GM23248 (cell line): ENCODE measurements around the gene ENOSF1. TPM values are rescaled to one million over a fixed set of nuclear protein-coding genes. Genes with fewer than 3 reads are reported as not detected.

ENCODE experiments used
- DNase-seq: peaks from one replicate; pipeline ENCODE4 v3.0.0-alpha.2; 2015
- H2AFZ ChIP-seq: fragments of 200-600 bp; sonication (generic); 2 replicates; pipeline ENCODE4 v1.6.1; 2016; ENCODE audit warnings: antibody characterized with exemption
- H3F3A ChIP-seq: fragments of 200-600 bp; sonication (generic); 2 replicates; pipeline ENCODE4 v1.6.1; 2016; ENCODE audit warnings: mild to moderate bottlenecking, antibody characterized with exemption, mixed run types; ENCODE audit not compliant: insufficient read depth
- H3K27ac ChIP-seq: fragments of 200-600 bp; sonication (generic); 2 replicates; pipeline ENCODE4 v1.5.1; 2016; ENCODE audit warnings: mild to moderate bottlenecking
- H3K27me3 ChIP-seq: fragments of 200-600 bp; sonication (generic); replicated peaks from 2 replicates; pipeline ENCODE4 v1.6.1; 2016; ENCODE audit warnings: mild to moderate bottlenecking; ENCODE audit not compliant: insufficient read depth
- H3K36me3 ChIP-seq: fragments of 200-600 bp; sonication (generic); 2 replicates; pipeline ENCODE4 v1.6.1; 2016; ENCODE audit warnings: low read depth, mild to moderate bottlenecking
- H3K4me1 ChIP-seq: fragments of 200-600 bp; sonication (generic); 2 replicates; pipeline ENCODE4 v1.6.1; 2016; ENCODE audit warnings: mild to moderate bottlenecking; ENCODE audit not compliant: insufficient read depth
- H3K4me2 ChIP-seq: fragments of 200-600 bp; sonication (generic); one replicate; pipeline ENCODE4 v1.6.1; 2016; ENCODE audit warnings: mild to moderate bottlenecking; ENCODE audit not compliant: unreplicated experiment
- H3K4me3 ChIP-seq: fragments of 200-600 bp; sonication (generic); 2 replicates; pipeline ENCODE4 v1.5.1; 2016; ENCODE audit warnings: mild to moderate bottlenecking
- H3K79me2 ChIP-seq: fragments of 200-600 bp; sonication (generic); 2 replicates; pipeline ENCODE4 v1.6.1; 2016; ENCODE audit warnings: mild to moderate bottlenecking; ENCODE audit not compliant: insufficient read depth
- H3K9ac ChIP-seq: fragments of 200-600 bp; sonication (generic); 2 replicates; pipeline ENCODE4 v1.6.1; 2016; ENCODE audit warnings: mild to moderate bottlenecking
- H3K9me2 ChIP-seq: fragments of 200-600 bp; sonication (generic); 2 replicates; pipeline ENCODE4 v1.6.1; 2016; ENCODE audit warnings: mixed run types, mild to moderate bottlenecking, moderate library complexity; ENCODE audit not compliant: insufficient read depth
- H3K9me3 ChIP-seq: fragments of 200-600 bp; sonication (generic); one replicate; pipeline ENCODE4 v1.6.1; 2017; ENCODE audit warnings: low read depth
- H4K20me1 ChIP-seq: fragments of 200-600 bp; sonication (generic); 2 replicates; pipeline ENCODE4 v1.6.0; 2016; ENCODE audit not compliant: insufficient read depth
- EZH2 ChIP-seq: fragments of 200-600 bp; sonication (generic); IDR thresholded peaks from 2 replicates; pipeline ENCODE4 v1.6.1; 2018; ENCODE audit warnings: antibody characterized with exemption, mild to moderate bottlenecking; ENCODE audit not compliant: insufficient read depth, poor library complexity, severe bottlenecking
- EZH2phosphoT487 ChIP-seq: fragments of 200-600 bp; sonication (generic); IDR thresholded peaks from 2 replicates; pipeline ENCODE4 v1.6.1; 2018; ENCODE audit warnings: antibody characterized with exemption, moderate library complexity, mild to moderate bottlenecking, low read depth; ENCODE audit not compliant: insufficient read depth
- WGBS, 2 experiments: methylation state at CpG; one replicate each; pipeline ENCODE4 v1.1.6; 2015 to 2017; ENCODE audit warnings: low lambda C conversion rate in 2 of 2, low coverage in 1 of 2; ENCODE audit errors: missing lambda C conversion rate in 2 of 2; 5-methylcytosine and 5-hydroxymethylcytosine counted together
- in situ Hi-C: fragments of 300-500 bp; cut with MboI; formaldehyde crosslinking; loops from 2 replicates; pipeline ENCODE4 v1.15.0; 2020
- polyA plus RNA-seq: library from polyadenylated mRNA; unstranded; fragments of >200 nt; fragmentation: Nextera tagmentation; extraction: Ambion mirVana; gene quantifications from 2 replicates; pipeline ENCODE4 v1.2.1, GENCODE V29; 2016
- total RNA-seq: library from RNA; depleted of rRNA; stranded (reverse); fragments of >200 nt; shearing (Covaris generic); gene quantifications from 2 replicates; pipeline ENCODE4 v1.2.3, GENCODE V29; 2014

ENOSF1 gene
- total and polyA plus RNA-seq, 2 experiments from 2014 or later = 17.5 to 20.0 TPM

DNA sequence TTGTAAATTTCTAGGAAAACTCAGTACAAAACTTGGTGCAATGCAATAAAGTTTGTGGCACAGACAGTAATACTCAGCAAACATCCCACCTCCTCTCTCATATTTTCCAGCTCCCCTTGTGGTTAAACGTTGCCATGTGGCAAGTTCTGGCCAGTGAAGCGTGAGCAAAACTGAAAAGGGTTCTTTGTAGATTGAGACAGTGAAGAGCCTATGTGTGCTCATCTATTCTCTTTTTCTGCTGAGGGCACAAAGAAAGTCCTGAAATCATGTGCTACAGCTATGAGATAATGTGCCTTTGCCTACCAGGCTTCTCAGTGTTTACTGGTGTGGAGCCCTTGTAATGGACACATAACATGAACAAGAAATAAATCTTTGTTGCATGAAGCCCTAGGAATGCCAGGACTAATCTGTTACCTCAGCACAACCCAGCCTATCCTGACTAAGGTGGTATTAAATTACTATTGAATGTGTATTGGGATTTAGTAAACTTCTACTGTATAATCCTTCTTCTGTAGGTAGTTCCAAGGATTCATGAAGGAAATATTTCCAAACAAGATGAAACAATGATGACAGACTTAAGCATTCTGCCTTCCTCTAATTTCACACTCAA, 67.9 kb downstream of the ENOSF1 start:
- H3F3A ChIP-seq = no peaks in the 10 kb centered on the region
- no peak overlapping the region for H3K4me3 ChIP-seq
- H3K27ac ChIP-seq = no peak overlapping the region
- H3K4me2 ChIP-seq = no peak overlapping the region
- no peaks in the 10 kb centered on the region for H3K79me2 ChIP-seq
- no peaks in the 10 kb centered on the region for H3K9me3 ChIP-seq
- no peaks in the 10 kb centered on the region for H3K4me1 ChIP-seq
- in situ Hi-C loops = no loop called here
- no peaks in the 10 kb centered on the region for H4K20me1 ChIP-seq
- H3K27me3 ChIP-seq = no peaks in the 10 kb centered on the region
- H3K36me3 ChIP-seq = no peaks in the 10 kb centered on the region
- TF ChIP-seq EZH2 = no peak
- no peak for TF ChIP-seq EZH2phosphoT487
- H3K9ac ChIP-seq = no peak overlapping the region
- DNase-seq = no peak
- no peak overlapping the region for H2AFZ ChIP-seq
- 13 to 23% methylated on average over 2 of the region's 2 CpGs for WGBS, 2 experiments
- no peaks in the 10 kb centered on the region for H3K9me2 ChIP-seq

DNA sequence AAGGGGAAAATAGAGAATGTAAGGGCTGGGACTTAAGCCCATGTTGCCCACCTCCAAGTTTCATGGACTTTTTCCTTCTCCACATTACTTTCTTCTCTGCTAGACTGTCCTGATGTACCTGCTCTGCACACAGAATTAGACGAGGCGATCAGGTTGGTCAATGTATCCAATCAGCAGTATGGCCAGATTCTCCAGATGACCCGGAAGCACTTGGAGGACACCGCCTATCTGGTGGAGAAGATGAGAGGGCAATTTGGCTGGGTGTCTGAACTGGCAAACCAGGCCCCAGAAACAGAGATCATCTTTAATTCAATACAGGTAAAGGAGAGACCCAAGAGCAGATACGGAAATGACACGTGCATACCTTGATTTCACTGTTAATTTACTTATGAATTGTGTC, 71.2 kb downstream of the ENOSF1 start:
- WGBS, 2 experiments = 92% methylated on average over 6 of the region's 6 CpGs
- no peak overlapping the region for H3K4me3 ChIP-seq
- in situ Hi-C loops = no loop called here
- no peak overlapping the region for H3K27ac ChIP-seq
- no peak for DNase-seq
- H3K36me3 ChIP-seq = no peaks in the 10 kb centered on the region
- H4K20me1 ChIP-seq = no peaks in the 10 kb centered on the region
- H3K79me2 ChIP-seq = no peaks in the 10 kb centered on the region
- no peaks in the 10 kb centered on the region for H3K9me2 ChIP-seq
- no peaks in the 10 kb centered on the region for H3K9me3 ChIP-seq
- TF ChIP-seq EZH2phosphoT487 (no peak), EZH2 (no peak)
- no peak overlapping the region for H3K4me2 ChIP-seq
- no peak overlapping the region for H3K9ac ChIP-seq
- H2AFZ ChIP-seq = no peak overlapping the region
- H3F3A ChIP-seq = no peaks in the 10 kb centered on the region
- no peaks in the 10 kb centered on the region for H3K27me3 ChIP-seq
- no peaks in the 10 kb centered on the region for H3K4me1 ChIP-seq

DNA sequence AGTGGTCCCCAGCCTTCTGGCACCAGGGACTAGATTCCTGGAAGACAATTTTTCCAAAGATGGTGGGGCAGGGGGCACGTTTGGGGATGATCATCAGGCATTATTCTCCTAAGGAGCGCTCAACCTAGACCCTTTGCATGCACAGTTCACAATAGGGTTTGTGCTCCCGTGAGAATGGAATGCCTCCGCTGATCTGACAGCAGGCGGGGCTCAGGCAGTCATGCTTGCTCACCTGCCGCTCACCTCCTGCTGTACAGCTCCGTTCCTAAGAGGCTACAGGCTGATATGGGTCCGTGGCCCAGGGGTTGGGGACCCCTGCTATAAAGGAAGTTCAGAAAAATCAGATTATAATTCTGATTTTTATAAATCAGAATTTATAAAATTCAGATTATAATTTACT, 77.3 kb downstream of the ENOSF1 start:
- no peaks in the 10 kb centered on the region for H3K9me3 ChIP-seq
- no peaks in the 10 kb centered on the region for H3K36me3 ChIP-seq
- no peaks in the 10 kb centered on the region for H3K9me2 ChIP-seq
- no peak overlapping the region for H3K9ac ChIP-seq
- 0 out of 2 replicates have a peak, but pooled peaks cover 8% of the 10 kb centered on the region for H3F3A ChIP-seq
- H3K79me2 ChIP-seq = no peaks in the 10 kb centered on the region
- H3K27me3 ChIP-seq = no peaks in the 10 kb centered on the region
- no peak overlapping the region for H3K4me2 ChIP-seq
- no peak for DNase-seq
- no peak overlapping the region for H3K4me3 ChIP-seq
- 74 to 75% methylated on average over 8 of the region's 8 CpGs for WGBS, 2 experiments
- TF ChIP-seq EZH2phosphoT487 (no peak), EZH2 (no peak)
- peaks cover 6% of the 10 kb centered on the region; the same call in 1 of the 2 replicates for H3K4me1 ChIP-seq
- no peak overlapping the region for H3K27ac ChIP-seq
- H4K20me1 ChIP-seq = no peaks in the 10 kb centered on the region
- H2AFZ ChIP-seq = 0 out of 2 replicates have a peak overlapping the region, but pooled peaks have one; percentile 23
- in situ Hi-C loops = no loop called here

DNA sequence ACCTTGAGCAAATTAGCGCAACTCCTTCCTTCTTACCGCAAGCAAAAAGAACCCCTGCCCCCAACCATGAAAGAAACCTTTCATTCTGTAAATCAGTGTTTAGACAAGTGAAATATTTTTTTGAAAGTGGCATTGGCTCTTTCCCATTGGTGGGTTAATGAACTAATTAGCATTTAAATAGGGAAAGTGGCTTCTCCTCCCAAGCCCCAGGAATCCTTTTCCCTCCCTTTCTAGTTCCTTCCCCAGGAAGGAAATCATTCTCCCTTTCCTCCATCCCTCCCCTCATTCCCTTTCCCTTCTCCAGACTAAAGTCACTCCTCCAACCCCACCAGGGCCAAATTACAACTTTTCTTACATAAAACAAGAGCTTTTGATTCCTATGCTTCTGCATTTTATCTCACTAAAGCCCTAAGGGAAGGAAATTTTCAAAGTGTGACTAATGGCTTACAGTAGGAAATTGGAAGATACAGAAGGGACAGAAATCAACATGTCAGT, 77.8 kb downstream of the ENOSF1 start:
- 0 out of 2 replicates have a peak, but pooled peaks cover 8% of the 10 kb centered on the region for H3F3A ChIP-seq
- no peak overlapping the region for H3K4me2 ChIP-seq
- no peaks in the 10 kb centered on the region for H3K9me3 ChIP-seq
- H4K20me1 ChIP-seq = no peaks in the 10 kb centered on the region
- H3K9ac ChIP-seq = no peak overlapping the region
- no peaks in the 10 kb centered on the region for H3K79me2 ChIP-seq
- H3K4me1 ChIP-seq = peaks cover 6% of the 10 kb centered on the region; the same call in 1 of the 2 replicates
- H3K27ac ChIP-seq = no peak overlapping the region
- H3K36me3 ChIP-seq = no peaks in the 10 kb centered on the region
- WGBS, 2 experiments = 96 to 100% methylated on average over 2 of the region's 2 CpGs
- in situ Hi-C loops = no loop called here
- no peaks in the 10 kb centered on the region for H3K27me3 ChIP-seq
- no peaks in the 10 kb centered on the region for H3K9me2 ChIP-seq
- no peak overlapping the region for H3K4me3 ChIP-seq
- DNase-seq = peak; percentile 33
- no peak for TF ChIP-seq EZH2phosphoT487
- TF ChIP-seq EZH2 = no peak
- 0 out of 2 replicates have a peak overlapping the region, but pooled peaks have one; percentile 23 for H2AFZ ChIP-seq
